Measurements from ENCODE around the gene TBCA.

DNA sequence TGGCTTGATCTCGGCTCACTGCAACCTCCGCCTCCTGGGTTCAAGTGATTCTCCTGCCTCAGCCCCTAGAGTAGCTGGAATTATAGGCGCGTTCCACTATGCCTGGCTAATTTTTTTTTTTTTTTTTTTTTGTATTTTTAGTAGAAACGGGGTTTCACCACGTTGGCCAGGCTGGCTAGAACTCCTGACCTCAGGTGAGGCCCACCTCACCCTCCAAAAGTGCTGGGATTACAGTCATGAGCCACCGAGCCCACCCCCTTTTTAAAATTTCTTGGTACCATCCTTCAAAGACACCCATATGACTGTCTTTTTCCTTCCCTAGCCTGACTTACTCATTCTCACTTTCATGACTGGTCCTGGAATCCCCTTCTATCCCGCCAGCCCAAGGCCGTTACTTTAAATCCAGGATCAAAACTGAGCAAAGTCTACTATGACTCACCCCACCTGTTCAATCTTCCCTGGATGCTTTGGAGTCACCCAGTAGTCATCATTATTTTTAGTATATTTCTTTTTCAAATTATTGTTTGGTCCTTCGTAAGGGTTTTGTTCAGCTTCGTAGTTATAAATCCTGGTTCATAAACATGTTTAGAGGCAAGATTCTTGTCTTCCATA lies 1.2 kb upstream of the TBCA start:
- no peak for TF ChIP-seq CTCF (conservative IDR thresholded peaks at IDR 0.05; ENCODE audit: low read depth, low read length)
- no peak for TF ChIP-seq EZH2 (IDR thresholded peaks at IDR 0.05; ENCODE audit: low read length, unreplicated experiment)
- TF ChIP-seq EZH2phosphoT487 (IDR thresholded peaks at IDR 0.05; ENCODE audit: borderline replicate concordance, low read length), result no peak
